MCF 10A (cell line): ENCODE measurements around the gene LHX3. TPM values are rescaled to one million over a fixed set of nuclear protein-coding genes. Genes with fewer than 3 reads are reported as not detected.

Experiments
- BruUV-seq: library from RNA; stranded (reverse); fragments of 400-500 nt; replicated peaks from 2 replicates; lab custom pipeline; 2021; lab: Mats Ljungman, UMichigan
- CTCF ChIA-PET: fragments of 300-600 bp; sonication (Branson Sonifier 250); formaldehyde crosslinking; extraction: SDS; loops from one replicate; lab custom pipeline; 2021; ENCODE audit warnings: antibody characterized with exemption, inconsistent platforms; lab: Yijun Ruan, JAX
- POLR2A ChIA-PET: fragments of 300-600, 350-650 bp; sonication (Branson Sonifier 250); formaldehyde crosslinking; extraction: SDS; loops from one replicate; lab custom pipeline; 2020; ENCODE audit warnings: antibody characterized with exemption, inconsistent platforms; lab: Yijun Ruan, JAX
- DNase-seq: peaks from one replicate; pipeline ENCODE4 v3.0.0-alpha.2; 2018; ENCODE audit not compliant: unreplicated experiment
- H3K27ac Mint-ChIP-seq: one replicate; pipeline ENCODE4 v1.8.0; 2022; ENCODE audit warnings: mild to moderate bottlenecking, low read depth, mixed read lengths; ENCODE audit not compliant: unreplicated experiment
- H3K27me3 Mint-ChIP-seq: one replicate; pipeline ENCODE4 v1.8.0; 2022; ENCODE audit warnings: mixed read lengths; ENCODE audit not compliant: insufficient read depth, unreplicated experiment
- H3K36me3 Mint-ChIP-seq: one replicate; pipeline ENCODE4 v1.8.0; 2022; ENCODE audit warnings: mild to moderate bottlenecking, moderate library complexity, mixed read lengths; ENCODE audit not compliant: insufficient read depth, unreplicated experiment
- H3K4me1 Mint-ChIP-seq: one replicate; pipeline ENCODE4 v1.8.0; 2022; ENCODE audit warnings: mixed read lengths; ENCODE audit not compliant: insufficient read depth, unreplicated experiment
- H3K4me3 Mint-ChIP-seq: one replicate; pipeline ENCODE4 v1.8.0; 2022; ENCODE audit warnings: mild to moderate bottlenecking, moderate library complexity, mixed read lengths; ENCODE audit not compliant: unreplicated experiment
- H3K9me3 Mint-ChIP-seq: one replicate; pipeline ENCODE4 v1.8.0; 2022; ENCODE audit warnings: mixed read lengths; ENCODE audit not compliant: unreplicated experiment
- CTCF ChIP-seq: fragments of 200-600 bp; IDR thresholded peaks from one replicate; pipeline ENCODE4 v1.8.0; 2022; ENCODE audit warnings: antibody characterized with exemption, mild to moderate bottlenecking; ENCODE audit not compliant: unreplicated experiment
- intact Hi-C: fragments of 100-400 bp; cut with micrococcal nuclease; formaldehyde crosslinking; loops from 2 replicates; pipeline ENCODE4 v1.14.1; 2022
- total RNA-seq: library from RNA; stranded (reverse); gene quantifications from 2 replicates; pipeline ENCODE4 v1.2.3, GENCODE V29; 2022

The LHX3 gene
- total RNA-seq, 1 experiment from 2014 or later, result 0.26 TPM

GRCh38 chr9:136173648-136174290 is 31.2 kb downstream of the LHX3 start:
- no TSS peak for BruUV-seq
- DNase-seq, result no peak
- intact Hi-C loops, result no loop called here
- H3K4me3 Mint-ChIP-seq, result no peak overlapping the region
- no peak for TF ChIP-seq CTCF
- ChIA-PET POLR2A (no interaction called here), CTCF (interaction anchor here (0.6 kb wide), 1 partner anchor 51 kb away, joined by 4 read pairs; no protein-coding TSS in a partner anchor)
- H3K36me3 Mint-ChIP-seq, result no peaks in the 10 kb centered on the region
- no peak overlapping the region for H3K27ac Mint-ChIP-seq
- no peaks in the 10 kb centered on the region for H3K9me3 Mint-ChIP-seq
- no peaks in the 10 kb centered on the region for H3K4me1 Mint-ChIP-seq
- H3K27me3 Mint-ChIP-seq, result peaks cover 44% of the 10 kb centered on the region

- Mint-ChIP-seq H3K4me1 (no peaks in the 10 kb centered on the region), H3K36me3 (no peaks in the 10 kb centered on the region)
- CTCF ChIA-PET, result no interaction called here
Measured at GRCh38 chr9:136172412-136173079, 32.4 kb downstream of the LHX3 start.

GRCh38 chr9:136171801-136172411 is 33.0 kb downstream of the LHX3 start:
- intact Hi-C loops, result no loop called here
- BruUV-seq, result no TSS peak
- peaks cover 38% of the 10 kb centered on the region for H3K27me3 Mint-ChIP-seq
- no peaks in the 10 kb centered on the region for H3K36me3 Mint-ChIP-seq
- no peak overlapping the region for H3K4me3 Mint-ChIP-seq
- H3K9me3 Mint-ChIP-seq, result no peaks in the 10 kb centered on the region
- POLR2A ChIA-PET, result no interaction called here
- H3K4me1 Mint-ChIP-seq, result no peaks in the 10 kb centered on the region
- no peak overlapping the region for H3K27ac Mint-ChIP-seq
- CTCF ChIA-PET, result interaction anchor here (0.7 to 1.7 kb wide), 3 partner anchors 56 to 367 kb away, joined by 4 to 7 read pairs (median 4); no protein-coding TSS in a partner anchor
- no peak for DNase-seq
- no peak for TF ChIP-seq CTCF

More at GRCh38 chr9:136172412-136173079, 32.4 kb downstream of the LHX3 start:
- no peak for TF ChIP-seq CTCF
- POLR2A ChIA-PET, result no interaction called here
- intact Hi-C loops, result no loop called here
- Mint-ChIP-seq H3K27me3 (peaks cover 45% of the 10 kb centered on the region), H3K9me3 (no peaks in the 10 kb centered on the region), H3K4me3 (no peak overlapping the region), H3K27ac (no peak overlapping the region)
- DNase-seq, result no peak
- no TSS peak for BruUV-seq
